SU-DHL-6 (cell line): ENCODE measurements around the gene NOL8.

ENCODE experiments used
- CTCF ChIP-seq: fragments of 200-600 bp; sonication (generic); IDR thresholded peaks from one replicate; pipeline ENCODE4 v1.5.1; 2017; ENCODE audit warnings: antibody characterized with exemption, mild to moderate bottlenecking, low read length, moderate library complexity; ENCODE audit not compliant: insufficient read depth, poor library complexity, severe bottlenecking
- EZH2phosphoT487 ChIP-seq: fragments of 200-600 bp; sonication (generic), shearing (Covaris generic); conservative IDR thresholded peaks from 2 replicates; pipeline ENCODE4 v1.6.1; 2018; ENCODE audit warnings: mild to moderate bottlenecking, antibody characterized with exemption, low read length, moderate library complexity, mixed read lengths

DNA sequence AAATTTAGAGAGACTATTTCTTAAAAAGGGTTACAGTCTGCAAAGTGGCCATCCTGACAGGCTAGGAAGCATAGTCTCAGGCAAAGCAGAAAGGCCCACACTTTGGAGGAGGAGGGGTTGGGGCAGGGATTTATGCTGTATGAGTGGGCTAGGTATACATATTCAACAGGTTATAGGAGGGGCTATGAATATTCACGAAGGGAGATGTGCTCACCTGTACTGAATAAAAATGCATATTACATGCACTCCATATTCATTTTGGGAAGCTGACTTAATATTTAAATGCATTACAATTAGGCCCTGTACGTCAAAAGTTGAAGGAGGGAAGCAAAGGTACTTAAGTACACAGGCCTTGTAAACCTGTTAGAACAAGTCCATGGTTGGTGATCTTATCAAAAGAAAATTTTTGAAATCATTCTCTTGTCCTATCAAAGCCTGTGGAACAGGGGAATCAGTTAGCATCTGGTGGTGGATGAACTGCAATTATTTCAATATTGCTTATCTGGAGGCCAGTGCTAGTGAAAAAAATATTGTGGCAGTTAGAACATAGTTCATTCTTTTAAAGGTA lies 2.2 kb upstream of the NOL8 start:
- no peak for TF ChIP-seq CTCF
- no peak for TF ChIP-seq EZH2phosphoT487
